ENCODE data around the gene BAZ2B.

Gene BAZ2B

GRCh38 chr2:159484532-159484931, 131.8 kb downstream of the BAZ2B start:
- ChIA-PET POLR2A (no interaction called here), CTCF (no interaction called here)
- no peak for DNase-seq (ENCODE audit: extremely low spot score)
- TF ChIP-seq CTCF (IDR thresholded peaks at IDR 0.05; ENCODE audit: control extremely low read depth, extremely low read depth, low read depth, missing control alignments), result no peak

- POLR2A ChIA-PET, result no interaction called here
- DNase-seq (ENCODE audit: extremely low spot score), result no peak
- no peak for TF ChIP-seq CTCF (IDR thresholded peaks at IDR 0.05; ENCODE audit: control extremely low read depth, extremely low read depth, low read depth, missing control alignments)
- CTCF ChIA-PET, result no interaction called here
These were observed 140.0 kb downstream of the BAZ2B start for GRCh38 chr2:159476329-159476728.

GRCh38 chr2:159475793-159476192, 140.6 kb downstream of the BAZ2B start:
- no peak for TF ChIP-seq CTCF (IDR thresholded peaks at IDR 0.05; ENCODE audit: control extremely low read depth, extremely low read depth, low read depth, missing control alignments)
- DNase-seq (ENCODE audit: extremely low spot score), result no peak
- CTCF ChIA-PET, result no interaction called here
- POLR2A ChIA-PET, result no interaction called here

- ChIA-PET CTCF (interaction anchor here (1.4 to 1.9 kb wide), 3 partner anchors 9 to 69 kb away, joined by 3 to 8 read pairs (median 4); no protein-coding TSS in a partner anchor), POLR2A (no interaction called here)
- DNase-seq (ENCODE audit: extremely low spot score), result no peak
- TF ChIP-seq CTCF (IDR thresholded peaks at IDR 0.05; ENCODE audit: control extremely low read depth, extremely low read depth, low read depth, missing control alignments), result no peak
These were observed 145.0 kb downstream of the BAZ2B start for GRCh38 chr2:159471340-159471739.

- DNase-seq (ENCODE audit: extremely low spot score), result no peak
- TF ChIP-seq CTCF (IDR thresholded peaks at IDR 0.05; ENCODE audit: control extremely low read depth, extremely low read depth, low read depth, missing control alignments), result no peak
- CTCF ChIA-PET, result no interaction called here
- POLR2A ChIA-PET, result no interaction called here
These were observed 148.1 kb downstream of the BAZ2B start for GRCh38 chr2:159468257-159468656.

- no peak for TF ChIP-seq CTCF (IDR thresholded peaks at IDR 0.05; ENCODE audit: control extremely low read depth, extremely low read depth, low read depth, missing control alignments)
- no peak for DNase-seq (ENCODE audit: extremely low spot score)
- ChIA-PET POLR2A (no interaction called here), CTCF (no interaction called here)
These were observed 153.4 kb downstream of the BAZ2B start for GRCh38 chr2:159462961-159463360.

Data from GM10248 (cell line).